Neural cell (in vitro differentiated cells): ENCODE results near the gene RPUSD1. TPM values are rescaled to one million over a fixed set of nuclear protein-coding genes. Genes with fewer than 3 reads are reported as not detected.

Source experiments
- H2AFZ ChIP-seq: fragments of 200-600, 300-800 bp; sonication (generic), shearing (Covaris generic); 2 replicates; pipeline ENCODE4 v1.6.0; 2014; ENCODE audit warnings: low read depth, mild to moderate bottlenecking, antibody characterized with exemption, low read length, moderate library complexity
- H3F3A ChIP-seq: fragments of 200-600 bp; shearing (Covaris generic); 2 replicates; pipeline ENCODE4 v1.6.1; 2016; ENCODE audit warnings: mild to moderate bottlenecking, moderate library complexity, mixed read lengths, antibody characterized with exemption, low read length; ENCODE audit not compliant: insufficient read depth, poor library complexity, severe bottlenecking
- H3K27ac ChIP-seq: fragments of 200-600, 300-800 bp; sonication (generic), shearing (Covaris generic); 2 replicates; pipeline ENCODE4 v1.5.1; 2014; ENCODE audit warnings: mild to moderate bottlenecking, low read length, moderate library complexity
- H3K27me3 ChIP-seq: fragments of 300-800, 200-600 bp; sonication (generic), shearing (Covaris generic); 2 replicates; pipeline ENCODE4 v1.6.0; 2014; ENCODE audit warnings: mild to moderate bottlenecking, low read depth, low read length, moderate library complexity; ENCODE audit not compliant: insufficient read depth
- H3K36me3 ChIP-seq: fragments of 300-800, 200-600 bp; sonication (generic), shearing (Covaris generic); 2 replicates; pipeline ENCODE4 v1.5.1; 2014; ENCODE audit warnings: mild to moderate bottlenecking, antibody characterized with exemption, low read length, moderate library complexity; ENCODE audit not compliant: insufficient read depth
- H3K4me2 ChIP-seq: fragments of 300-800, 200-600 bp; sonication (generic), shearing (Covaris generic); 2 replicates; pipeline ENCODE4 v1.6.0; 2014; ENCODE audit warnings: mild to moderate bottlenecking, low read length
- H3K4me3 ChIP-seq: fragments of 300-800, 200-600 bp; sonication (generic), shearing (Covaris generic); 2 replicates; pipeline ENCODE4 v1.5.1; 2014; ENCODE audit warnings: mild to moderate bottlenecking, low read length, moderate library complexity
- H3K79me2 ChIP-seq: fragments of 200-600 bp; shearing (Covaris generic); replicated peaks from 2 replicates; pipeline ENCODE4 v1.6.0; 2014; ENCODE audit warnings: mild to moderate bottlenecking, low read length, moderate library complexity; ENCODE audit not compliant: insufficient read depth
- H3K9ac ChIP-seq: fragments of 300-800, 200-600 bp; sonication (generic), shearing (Covaris generic); 2 replicates; pipeline ENCODE4 v1.6.1; 2016; ENCODE audit warnings: mild to moderate bottlenecking, low read length, mixed read lengths
- H3K9me2 ChIP-seq: fragments of 200-600 bp; shearing (Covaris generic); 2 replicates; pipeline ENCODE4 v1.6.1; 2016; ENCODE audit warnings: mild to moderate bottlenecking, low read length, mixed read lengths; ENCODE audit not compliant: insufficient read depth
- H3K9me3 ChIP-seq: fragments of 200-600, 300-800 bp; sonication (generic), shearing (Covaris generic); 2 replicates; pipeline ENCODE4 v1.6.1; 2016; ENCODE audit warnings: mild to moderate bottlenecking, mixed run types, low read length, moderate library complexity, mixed read lengths
- H4K20me1 ChIP-seq: fragments of 200-600 bp; shearing (Covaris generic); 2 replicates; pipeline ENCODE4 v1.6.1; 2016; ENCODE audit warnings: mild to moderate bottlenecking, mixed run types; ENCODE audit not compliant: insufficient read depth
- CTCF ChIP-seq: fragments of 450-650 bp; IDR thresholded peaks from 2 replicates; pipeline ENCODE4 v1.5.1; 2014; ENCODE audit warnings: antibody characterized with exemption, mild to moderate bottlenecking, moderate library complexity; ENCODE audit not compliant: poor library complexity, severe bottlenecking
- EP300 ChIP-seq: fragments of 450-650 bp; conservative IDR thresholded peaks from 2 replicates; pipeline ENCODE4 v1.6.1; 2014; ENCODE audit warnings: antibody characterized with exemption, mild to moderate bottlenecking, moderate library complexity; ENCODE audit not compliant: poor library complexity, severe bottlenecking
- EZH2 ChIP-seq: fragments of 200-600, 300-800 bp; shearing (Covaris generic), sonication (generic); IDR thresholded peaks from 2 replicates; pipeline ENCODE4 v1.6.1; 2014; ENCODE audit warnings: antibody characterized with exemption, low read length, borderline replicate concordance, mild to moderate bottlenecking; ENCODE audit not compliant: insufficient read depth, poor library complexity, severe bottlenecking
- MXI1 ChIP-seq: fragments of 450-650 bp; conservative IDR thresholded peaks from 2 replicates; pipeline ENCODE4 v1.6.1; 2014; ENCODE audit warnings: antibody characterized with exemption, mild to moderate bottlenecking; ENCODE audit not compliant: poor library complexity, severe bottlenecking
- POLR2AphosphoS5 ChIP-seq: IDR thresholded peaks from 2 replicates; pipeline ENCODE4 v1.6.1; 2012
- RAD21 ChIP-seq: fragments of 450-650 bp; conservative IDR thresholded peaks from 2 replicates; pipeline ENCODE4 v1.6.1; 2014; ENCODE audit warnings: antibody characterized with exemption, mild to moderate bottlenecking, moderate library complexity
- SMC3 ChIP-seq: fragments of 450-650 bp; conservative IDR thresholded peaks from 2 replicates; pipeline ENCODE4 v1.6.1; 2014; ENCODE audit warnings: antibody characterized with exemption, mild to moderate bottlenecking, moderate library complexity; ENCODE audit not compliant: poor library complexity
- TAF1 ChIP-seq: IDR thresholded peaks from 2 replicates; pipeline ENCODE4 v1.6.1; 2012; ENCODE audit warnings: low read depth
- polyA plus RNA-seq: library from polyadenylated mRNA; depleted of rRNA; stranded (reverse); fragments of >200 nt; gene quantifications from 2 replicates; pipeline ENCODE4 v1.2.3, GENCODE V29; 2014
- TF ChIP-seq, protein P1 (sequence below): IDR thresholded peaks from 2 replicates; pipeline ENCODE4 v1.6.1; 2012; ENCODE audit warnings: borderline replicate concordance

The RPUSD1 gene
- polyA plus RNA-seq, 1 donor from 2014 or later, result 42.4 TPM

GRCh38 chr16:794853-795466 lies 6.8 kb upstream of the RPUSD1 start:
- peaks cover under 1% of the 10 kb centered on the region for H3K27me3 ChIP-seq
- no peak overlapping the region for H2AFZ ChIP-seq
- no peak overlapping the region for H3K27ac ChIP-seq
- H3K36me3 ChIP-seq, result no peaks in the 10 kb centered on the region
- no peaks in the 10 kb centered on the region for H3K79me2 ChIP-seq
- H3K4me3 ChIP-seq, result no peak overlapping the region
- H3K9me3 ChIP-seq, result no peaks in the 10 kb centered on the region
- H3F3A ChIP-seq, result no peaks in the 10 kb centered on the region
- H3K4me2 ChIP-seq, result no peak overlapping the region
- H4K20me1 ChIP-seq, result no peaks in the 10 kb centered on the region
- H3K9ac ChIP-seq, result no peak overlapping the region
- no peaks in the 10 kb centered on the region for H3K9me2 ChIP-seq
- no peak for TF ChIP-seq SMC3
- no peak for TF ChIP-seq TAF1
- TF ChIP-seq EP300, result no peak
- no peak for TF ChIP-seq CTCF
- TF ChIP-seq RAD21, result no peak
- TF ChIP-seq POLR2AphosphoS5, result no peak
- TF ChIP-seq EZH2, result no peak
- no peak for TF ChIP-seq MXI1
- TF ChIP-seq, protein P1, sequence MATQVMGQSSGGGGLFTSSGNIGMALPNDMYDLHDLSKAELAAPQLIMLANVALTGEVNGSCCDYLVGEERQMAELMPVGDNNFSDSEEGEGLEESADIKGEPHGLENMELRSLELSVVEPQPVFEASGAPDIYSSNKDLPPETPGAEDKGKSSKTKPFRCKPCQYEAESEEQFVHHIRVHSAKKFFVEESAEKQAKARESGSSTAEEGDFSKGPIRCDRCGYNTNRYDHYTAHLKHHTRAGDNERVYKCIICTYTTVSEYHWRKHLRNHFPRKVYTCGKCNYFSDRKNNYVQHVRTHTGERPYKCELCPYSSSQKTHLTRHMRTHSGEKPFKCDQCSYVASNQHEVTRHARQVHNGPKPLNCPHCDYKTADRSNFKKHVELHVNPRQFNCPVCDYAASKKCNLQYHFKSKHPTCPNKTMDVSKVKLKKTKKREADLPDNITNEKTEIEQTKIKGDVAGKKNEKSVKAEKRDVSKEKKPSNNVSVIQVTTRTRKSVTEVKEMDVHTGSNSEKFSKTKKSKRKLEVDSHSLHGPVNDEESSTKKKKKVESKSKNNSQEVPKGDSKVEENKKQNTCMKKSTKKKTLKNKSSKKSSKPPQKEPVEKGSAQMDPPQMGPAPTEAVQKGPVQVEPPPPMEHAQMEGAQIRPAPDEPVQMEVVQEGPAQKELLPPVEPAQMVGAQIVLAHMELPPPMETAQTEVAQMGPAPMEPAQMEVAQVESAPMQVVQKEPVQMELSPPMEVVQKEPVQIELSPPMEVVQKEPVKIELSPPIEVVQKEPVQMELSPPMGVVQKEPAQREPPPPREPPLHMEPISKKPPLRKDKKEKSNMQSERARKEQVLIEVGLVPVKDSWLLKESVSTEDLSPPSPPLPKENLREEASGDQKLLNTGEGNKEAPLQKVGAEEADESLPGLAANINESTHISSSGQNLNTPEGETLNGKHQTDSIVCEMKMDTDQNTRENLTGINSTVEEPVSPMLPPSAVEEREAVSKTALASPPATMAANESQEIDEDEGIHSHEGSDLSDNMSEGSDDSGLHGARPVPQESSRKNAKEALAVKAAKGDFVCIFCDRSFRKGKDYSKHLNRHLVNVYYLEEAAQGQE, result no peak

DNA sequence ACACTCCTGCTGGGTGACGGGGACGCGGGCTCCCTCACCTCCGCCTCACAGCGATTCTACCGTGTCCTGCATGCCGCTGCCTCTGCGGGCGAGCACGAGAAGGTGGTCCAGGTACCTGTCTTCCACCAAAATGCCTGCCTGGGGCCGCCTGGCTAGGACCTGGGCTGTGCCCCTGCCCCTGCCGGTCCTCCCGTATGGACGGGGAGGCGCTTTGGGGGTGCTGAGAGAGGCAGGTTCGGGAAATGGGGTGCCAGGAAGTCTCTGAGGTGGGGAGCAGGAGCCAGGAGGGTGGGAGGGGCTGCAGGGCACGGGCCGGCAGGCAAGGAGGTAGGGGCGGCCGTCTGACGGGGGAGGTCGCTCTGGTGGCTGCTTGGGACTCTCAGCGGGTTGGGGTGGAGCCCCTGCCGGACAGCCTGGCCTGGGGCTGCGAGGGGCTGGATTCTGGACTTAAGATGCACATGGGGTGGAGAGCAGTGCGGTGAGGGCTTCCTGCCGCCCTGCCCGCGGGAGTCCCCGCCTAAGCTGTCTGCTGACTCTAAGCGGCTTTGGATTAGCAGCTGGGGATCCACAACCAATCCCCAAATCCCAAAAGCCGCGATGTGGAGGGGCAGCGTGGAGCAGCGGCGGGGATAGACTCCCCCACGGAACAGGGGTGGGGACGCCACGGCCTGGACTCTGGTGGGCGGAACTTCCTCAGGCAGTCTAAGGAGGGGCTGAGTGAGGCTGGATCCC lies 6.1 kb upstream of the RPUSD1 start:
- Histone ChIP-seq H3K9ac (no peak overlapping the region), H3K36me3 (no peaks in the 10 kb centered on the region), H4K20me1 (no peaks in the 10 kb centered on the region), H3K4me2 (no peak overlapping the region), H3K27me3 (no peaks in the 10 kb centered on the region), H2AFZ (no peak overlapping the region), H3K9me2 (no peaks in the 10 kb centered on the region), H3K79me2 (peaks cover 3% of the 10 kb centered on the region), H3F3A (no peaks in the 10 kb centered on the region), H3K4me3 (no peak overlapping the region), H3K9me3 (no peaks in the 10 kb centered on the region), H3K27ac (no peak overlapping the region)
- no peak for TF ChIP-seq EP300
- no peak for TF ChIP-seq TAF1
- TF ChIP-seq SMC3, result no peak
- no peak for TF ChIP-seq CTCF
- TF ChIP-seq, protein P1, result no peak
- no peak for TF ChIP-seq MXI1
- TF ChIP-seq POLR2AphosphoS5, result no peak
- no peak for TF ChIP-seq EZH2
- no peak for TF ChIP-seq RAD21
